WTC11 (cell line): Measurements from ENCODE around the gene APOD. TPM values are rescaled to one million over a fixed set of nuclear protein-coding genes. Genes with fewer than 3 reads are reported as not detected.

Experiments used
- ATAC-seq: fragments of 200-7000 bp; cut with Tn5 transposase; 2 replicates; pipeline ENCODE4 v1.10.0; 2021; ENCODE audit warnings: mild to moderate bottlenecking, moderate library complexity
- CTCF ChIA-PET: fragments of 300-600 bp; sonication (Branson Sonifier 250); formaldehyde crosslinking; loops from one replicate; lab custom pipeline; 2021; ENCODE audit warnings: antibody characterized with exemption; lab: Charles Lee
- POLR2A ChIA-PET: fragments of 350-600 bp; sonication (Branson Sonifier 250); formaldehyde crosslinking; loops from one replicate; lab custom pipeline; 2021; ENCODE audit warnings: antibody characterized with exemption; lab: Charles Lee
- DNase-seq: peaks from one replicate; pipeline ENCODE4 v3.0.0; 2021; ENCODE audit warnings: low spot score
- H3K27ac Mint-ChIP-seq: 2 replicates; pipeline ENCODE4 v1.8.0; 2021; ENCODE audit warnings: mixed read lengths
- H3K27me3 Mint-ChIP-seq: 2 replicates; pipeline ENCODE4 v1.8.0; 2021; ENCODE audit warnings: low read depth, mild to moderate bottlenecking, moderate library complexity, mixed read lengths
- H3K36me3 Mint-ChIP-seq: 2 replicates; pipeline ENCODE4 v1.8.0; 2021; ENCODE audit warnings: mixed read lengths
- H3K4me1 Mint-ChIP-seq: 2 replicates; pipeline ENCODE4 v1.8.0; 2022; ENCODE audit warnings: mixed read lengths
- H3K4me3 Mint-ChIP-seq: 2 replicates; pipeline ENCODE4 v1.8.0; 2021; ENCODE audit warnings: mild to moderate bottlenecking, moderate library complexity, mixed read lengths
- H3K9me3 Mint-ChIP-seq: 2 replicates; pipeline ENCODE4 v1.8.0; 2021; ENCODE audit warnings: mixed read lengths
- ELF4 ChIP-seq: sonication (generic); formaldehyde crosslinking; IDR thresholded peaks from 2 replicates; pipeline ENCODE4 v1.8.1; 2022; ENCODE audit warnings: low read depth, mild to moderate bottlenecking, moderate library complexity, missing genetic modification reagents
- ESRRA ChIP-seq: sonication (generic); formaldehyde crosslinking; IDR thresholded peaks from 2 replicates; pipeline ENCODE4 v1.8.1; 2022; ENCODE audit warnings: mild to moderate bottlenecking, missing genetic modification reagents, borderline replicate concordance
- GTF2I ChIP-seq: fragments of 250-450 bp; sonication (Bioruptor Pico); conservative IDR thresholded peaks from 2 replicates; pipeline ENCODE4 v1.4.0; 2021; ENCODE audit warnings: mild to moderate bottlenecking
- HMGA2 ChIP-seq: fragments of 250-450 bp; sonication (Bioruptor Pico); IDR thresholded peaks from 2 replicates; pipeline ENCODE4 v1.4.0; 2021; ENCODE audit warnings: mild to moderate bottlenecking, moderate library complexity
- MYBL2 ChIP-seq: sonication (generic); formaldehyde crosslinking; IDR thresholded peaks from 2 replicates; pipeline ENCODE4 v1.8.1; 2023; ENCODE audit warnings: mild to moderate bottlenecking, moderate library complexity, missing genetic modification reagents
- NFYB ChIP-seq: sonication (generic); formaldehyde crosslinking; conservative IDR thresholded peaks from 2 replicates; pipeline ENCODE4 v1.8.0; 2022; ENCODE audit warnings: low read depth, missing genetic modification reagents
- NR1H2 ChIP-seq: sonication (generic); formaldehyde crosslinking; IDR thresholded peaks from 2 replicates; pipeline ENCODE4 v1.9.0; 2021; ENCODE audit warnings: mild to moderate bottlenecking, moderate library complexity, missing genetic modification reagents
- PRRX2 ChIP-seq: fragments of 250-450 bp; sonication (Bioruptor Pico); IDR thresholded peaks from 2 replicates; pipeline ENCODE4 v1.8.0; 2021; ENCODE audit warnings: mild to moderate bottlenecking
- RELA ChIP-seq: sonication (generic); formaldehyde crosslinking; IDR thresholded peaks from 2 replicates; pipeline ENCODE4 v1.8.1; 2022; ENCODE audit warnings: missing genetic modification reagents, mild to moderate bottlenecking, borderline replicate concordance
- TP53 ChIP-seq: sonication (generic); formaldehyde crosslinking; IDR thresholded peaks from 2 replicates; pipeline ENCODE4 v1.8.1; 2023; ENCODE audit warnings: mild to moderate bottlenecking, missing genetic modification reagents
- ZNF396 ChIP-seq: fragments of 250-450 bp; sonication (Bioruptor Pico); IDR thresholded peaks from 2 replicates; pipeline ENCODE4 v1.8.0; 2021; ENCODE audit warnings: mild to moderate bottlenecking, moderate library complexity, borderline replicate concordance
- total RNA-seq: library from RNA; stranded (reverse); gene quantifications from 3 replicates; pipeline ENCODE4 v1.2.3, GENCODE V29; 2021
- TF ChIP-seq, protein P1 (sequence below): fragments of 250-450 bp; sonication (Bioruptor Pico); IDR thresholded peaks from 2 replicates; pipeline ENCODE4 v1.9.0; 2021; ENCODE audit warnings: mild to moderate bottlenecking
- TF ChIP-seq, protein P2 (sequence below): fragments of 250-450 bp; sonication (Bioruptor Pico); IDR thresholded peaks from 2 replicates; pipeline ENCODE4 v2.1.2; 2022; ENCODE audit warnings: mild to moderate bottlenecking, moderate library complexity
- TF ChIP-seq, protein P3 (sequence below): fragments of 250-450 bp; sonication (Bioruptor Pico); conservative IDR thresholded peaks from 2 replicates; pipeline ENCODE4 v1.9.0; 2021; ENCODE audit warnings: mild to moderate bottlenecking
- TF ChIP-seq, protein P4 (sequence below): fragments of 250-450 bp; sonication (Bioruptor Pico); IDR thresholded peaks from 2 replicates; pipeline ENCODE4 v1.8.0; 2021; ENCODE audit warnings: mild to moderate bottlenecking
- TF ChIP-seq, protein P5 (sequence below): sonication (generic); formaldehyde crosslinking; IDR thresholded peaks from 2 replicates; pipeline ENCODE4 v1.8.1; 2022; ENCODE audit warnings: low read depth, mild to moderate bottlenecking, moderate library complexity, missing genetic modification reagents, borderline replicate concordance
- TF ChIP-seq, protein P6 (sequence below): sonication (generic); formaldehyde crosslinking; conservative IDR thresholded peaks from 2 replicates; pipeline ENCODE4 v1.8.1; 2022; ENCODE audit warnings: mild to moderate bottlenecking, missing genetic modification reagents

Gene APOD
- total RNA-seq, 1 experiment from 2014 or later: not detected

DNA sequence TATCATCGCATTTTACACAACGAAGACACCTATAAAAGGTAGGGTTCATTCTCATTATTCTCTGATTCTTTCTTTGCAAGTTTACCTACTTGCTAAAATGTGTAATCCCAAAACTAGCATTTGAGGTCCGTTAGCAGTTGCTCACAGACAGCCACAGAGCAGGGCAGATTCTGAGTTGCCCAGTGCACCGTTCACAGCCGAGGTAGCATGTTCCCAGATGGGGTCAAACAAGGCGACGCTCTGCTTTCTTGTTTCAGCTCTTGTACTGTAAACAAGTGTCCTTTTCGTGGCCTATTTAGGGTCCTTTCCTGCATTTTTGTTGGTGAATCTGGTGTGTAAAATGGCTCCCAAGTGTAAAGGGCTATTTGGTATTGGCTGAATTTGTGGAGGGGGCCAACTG lies 43.7 kb downstream of the APOD start (continued):
- TF ChIP-seq, protein P1, sequence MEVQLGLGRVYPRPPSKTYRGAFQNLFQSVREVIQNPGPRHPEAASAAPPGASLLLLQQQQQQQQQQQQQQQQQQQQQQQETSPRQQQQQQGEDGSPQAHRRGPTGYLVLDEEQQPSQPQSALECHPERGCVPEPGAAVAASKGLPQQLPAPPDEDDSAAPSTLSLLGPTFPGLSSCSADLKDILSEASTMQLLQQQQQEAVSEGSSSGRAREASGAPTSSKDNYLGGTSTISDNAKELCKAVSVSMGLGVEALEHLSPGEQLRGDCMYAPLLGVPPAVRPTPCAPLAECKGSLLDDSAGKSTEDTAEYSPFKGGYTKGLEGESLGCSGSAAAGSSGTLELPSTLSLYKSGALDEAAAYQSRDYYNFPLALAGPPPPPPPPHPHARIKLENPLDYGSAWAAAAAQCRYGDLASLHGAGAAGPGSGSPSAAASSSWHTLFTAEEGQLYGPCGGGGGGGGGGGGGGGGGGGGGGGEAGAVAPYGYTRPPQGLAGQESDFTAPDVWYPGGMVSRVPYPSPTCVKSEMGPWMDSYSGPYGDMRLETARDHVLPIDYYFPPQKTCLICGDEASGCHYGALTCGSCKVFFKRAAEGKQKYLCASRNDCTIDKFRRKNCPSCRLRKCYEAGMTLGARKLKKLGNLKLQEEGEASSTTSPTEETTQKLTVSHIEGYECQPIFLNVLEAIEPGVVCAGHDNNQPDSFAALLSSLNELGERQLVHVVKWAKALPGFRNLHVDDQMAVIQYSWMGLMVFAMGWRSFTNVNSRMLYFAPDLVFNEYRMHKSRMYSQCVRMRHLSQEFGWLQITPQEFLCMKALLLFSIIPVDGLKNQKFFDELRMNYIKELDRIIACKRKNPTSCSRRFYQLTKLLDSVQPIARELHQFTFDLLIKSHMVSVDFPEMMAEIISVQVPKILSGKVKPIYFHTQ: no peak

DNA sequence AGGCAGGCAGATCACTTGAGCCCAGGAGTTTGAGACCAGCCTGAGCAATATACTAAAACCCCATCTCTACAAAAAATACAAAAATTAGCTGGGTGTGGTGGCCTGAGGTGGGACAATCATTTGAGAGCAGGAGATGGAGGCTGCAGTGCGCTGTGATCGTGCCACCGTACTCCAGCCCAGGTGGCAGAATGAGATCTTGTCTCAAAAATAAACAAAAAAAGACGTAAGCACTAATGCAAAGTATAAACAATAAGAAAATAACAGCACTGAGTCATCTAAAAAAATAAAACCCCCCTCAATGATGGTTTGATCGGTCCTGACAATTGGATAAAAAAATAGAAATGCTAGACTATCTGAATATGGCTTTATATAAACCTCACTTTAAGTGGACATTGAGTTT lies 44.3 kb downstream of the APOD start:
- no peak for TF ChIP-seq ESRRA
- no peak for TF ChIP-seq RELA (CRISPR knock-in tag)
- TF ChIP-seq, protein P2, sequence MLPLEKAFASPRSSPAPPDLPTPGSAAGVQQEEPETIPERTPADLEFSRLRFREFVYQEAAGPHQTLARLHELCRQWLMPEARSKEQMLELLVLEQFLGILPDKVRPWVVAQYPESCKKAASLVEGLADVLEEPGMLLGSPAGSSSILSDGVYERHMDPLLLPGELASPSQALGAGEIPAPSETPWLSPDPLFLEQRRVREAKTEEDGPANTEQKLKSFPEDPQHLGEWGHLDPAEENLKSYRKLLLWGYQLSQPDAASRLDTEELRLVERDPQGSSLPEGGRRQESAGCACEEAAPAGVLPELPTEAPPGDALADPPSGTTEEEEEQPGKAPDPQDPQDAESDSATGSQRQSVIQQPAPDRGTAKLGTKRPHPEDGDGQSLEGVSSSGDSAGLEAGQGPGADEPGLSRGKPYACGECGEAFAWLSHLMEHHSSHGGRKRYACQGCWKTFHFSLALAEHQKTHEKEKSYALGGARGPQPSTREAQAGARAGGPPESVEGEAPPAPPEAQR (CRISPR knock-in tag): no peak
- TF ChIP-seq ZNF396 (CRISPR knock-in tag): no peak
- no peak for TF ChIP-seq ELF4 (CRISPR knock-in tag)
- TF ChIP-seq, protein P3, sequence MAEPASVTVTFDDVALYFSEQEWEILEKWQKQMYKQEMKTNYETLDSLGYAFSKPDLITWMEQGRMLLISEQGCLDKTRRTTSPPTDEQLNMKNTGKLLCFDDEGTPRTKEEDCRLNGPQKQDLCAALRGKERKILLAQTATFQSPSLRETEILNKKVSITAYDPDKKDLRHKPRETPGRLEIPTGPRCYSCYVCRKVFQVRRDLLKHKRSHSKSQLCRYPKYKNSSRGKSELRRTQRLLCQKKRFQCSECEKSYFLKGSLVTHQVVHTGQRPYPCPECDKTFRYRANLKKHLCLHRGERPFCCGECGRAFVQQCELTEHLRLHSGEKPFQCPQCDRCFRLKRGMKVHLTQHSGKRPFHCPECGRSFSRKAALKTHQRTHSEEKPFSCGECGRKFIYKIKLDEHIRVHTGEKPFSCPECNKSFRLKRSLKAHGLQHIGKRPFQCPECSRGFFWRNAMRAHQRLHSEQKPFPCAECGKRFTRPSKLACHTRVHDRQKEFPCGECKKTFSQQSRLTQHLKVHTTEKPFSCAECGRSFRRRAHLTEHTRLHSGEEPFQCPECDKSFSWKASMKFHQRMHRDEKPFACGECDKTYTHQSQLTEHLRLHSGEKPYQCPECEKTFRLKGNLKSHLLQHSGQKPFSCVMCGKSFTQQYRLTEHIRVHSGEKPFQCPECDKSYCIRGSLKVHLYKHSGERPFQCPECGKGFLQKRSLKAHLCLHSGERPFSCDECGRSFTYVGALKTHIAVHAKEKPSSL: no peak
- no peak for TF ChIP-seq NR1H2
- TF ChIP-seq HMGA2 (CRISPR knock-in tag): no peak
- TF ChIP-seq TP53 (CRISPR knock-in tag): no peak
- no peak for TF ChIP-seq MYBL2 (CRISPR knock-in tag)
- no peak for TF ChIP-seq PRRX2 (CRISPR knock-in tag)
- no peak for DNase-seq
- ChIA-PET CTCF (interaction anchor here (1.5 kb wide), 1 partner anchor 268 kb away, joined by 4 read pairs; the partner anchor contains the start of gene XXYLT1), POLR2A (no interaction called here)
- no peaks in the 10 kb centered on the region for H3K36me3 Mint-ChIP-seq
- H3K27me3 Mint-ChIP-seq: peaks cover 20% of the 10 kb centered on the region
- H3K27ac Mint-ChIP-seq: no peak overlapping the region
- H3K9me3 Mint-ChIP-seq: peaks cover 5% of the 10 kb centered on the region; the same call in 1 of the 2 replicates
- no peak for ATAC-seq
- peaks cover 28% of the 10 kb centered on the region for H3K4me1 Mint-ChIP-seq
- no peak overlapping the region for H3K4me3 Mint-ChIP-seq

DNA sequence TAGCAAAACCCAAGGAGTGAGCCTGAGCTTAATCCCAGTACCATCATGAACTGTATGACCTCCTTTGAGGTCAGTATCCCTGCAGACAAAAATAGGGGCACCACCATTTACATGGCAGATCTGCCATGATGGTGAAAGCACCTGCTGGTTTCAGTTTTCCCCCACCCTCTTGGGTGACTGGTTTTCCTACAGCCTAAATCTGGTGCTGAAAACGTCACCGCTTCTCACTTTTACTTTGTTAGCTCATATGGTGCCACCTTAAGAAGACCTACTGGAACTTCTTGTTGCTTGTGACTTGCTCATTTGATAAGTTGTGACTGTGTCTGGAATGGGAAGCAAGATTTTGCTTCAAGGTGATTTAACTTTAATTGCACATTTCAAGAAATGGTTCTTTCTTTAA lies 45.7 kb downstream of the APOD start:
- no peak for ATAC-seq
- CTCF ChIA-PET: no interaction called here
- Mint-ChIP-seq H3K27ac (no peak overlapping the region), H3K9me3 (peaks cover 5% of the 10 kb centered on the region; the same call in 1 of the 2 replicates), H3K36me3 (no peaks in the 10 kb centered on the region), H3K4me3 (no peak overlapping the region), H3K4me1 (peaks cover 20% of the 10 kb centered on the region), H3K27me3 (peaks cover 8% of the 10 kb centered on the region; the same call in 1 of the 2 replicates)
- TF ChIP-seq NFYB (CRISPR knock-in tag): no peak
- TF ChIP-seq, protein P4, sequence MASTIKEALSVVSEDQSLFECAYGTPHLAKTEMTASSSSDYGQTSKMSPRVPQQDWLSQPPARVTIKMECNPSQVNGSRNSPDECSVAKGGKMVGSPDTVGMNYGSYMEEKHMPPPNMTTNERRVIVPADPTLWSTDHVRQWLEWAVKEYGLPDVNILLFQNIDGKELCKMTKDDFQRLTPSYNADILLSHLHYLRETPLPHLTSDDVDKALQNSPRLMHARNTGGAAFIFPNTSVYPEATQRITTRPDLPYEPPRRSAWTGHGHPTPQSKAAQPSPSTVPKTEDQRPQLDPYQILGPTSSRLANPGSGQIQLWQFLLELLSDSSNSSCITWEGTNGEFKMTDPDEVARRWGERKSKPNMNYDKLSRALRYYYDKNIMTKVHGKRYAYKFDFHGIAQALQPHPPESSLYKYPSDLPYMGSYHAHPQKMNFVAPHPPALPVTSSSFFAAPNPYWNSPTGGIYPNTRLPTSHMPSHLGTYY: no peak
- TF ChIP-seq, protein P5, sequence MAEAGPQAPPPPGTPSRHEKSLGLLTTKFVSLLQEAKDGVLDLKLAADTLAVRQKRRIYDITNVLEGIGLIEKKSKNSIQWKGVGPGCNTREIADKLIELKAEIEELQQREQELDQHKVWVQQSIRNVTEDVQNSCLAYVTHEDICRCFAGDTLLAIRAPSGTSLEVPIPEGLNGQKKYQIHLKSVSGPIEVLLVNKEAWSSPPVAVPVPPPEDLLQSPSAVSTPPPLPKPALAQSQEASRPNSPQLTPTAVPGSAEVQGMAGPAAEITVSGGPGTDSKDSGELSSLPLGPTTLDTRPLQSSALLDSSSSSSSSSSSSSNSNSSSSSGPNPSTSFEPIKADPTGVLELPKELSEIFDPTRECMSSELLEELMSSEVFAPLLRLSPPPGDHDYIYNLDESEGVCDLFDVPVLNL: no peak
- TF ChIP-seq, protein P6, sequence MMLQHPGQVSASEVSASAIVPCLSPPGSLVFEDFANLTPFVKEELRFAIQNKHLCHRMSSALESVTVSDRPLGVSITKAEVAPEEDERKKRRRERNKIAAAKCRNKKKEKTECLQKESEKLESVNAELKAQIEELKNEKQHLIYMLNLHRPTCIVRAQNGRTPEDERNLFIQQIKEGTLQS: no peak
- no peak for TF ChIP-seq GTF2I
- no peak for DNase-seq
- POLR2A ChIA-PET: no interaction called here
